Renal pelvis (tissue), 4 donors: Measurements from ENCODE around the gene RGN. TPM values are rescaled to one million over a fixed set of nuclear protein-coding genes. Genes with fewer than 3 reads are reported as not detected.
A peak's percentile ranks its signal among the peaks of the same experiment; 100 is the strongest.
"Not testable (repeated sequence)": the region's sequence is repeated elsewhere in the genome, so short reads cannot be mapped to it uniquely, and the experiment has no call there.

Experiments
- DNase-seq: peaks from one replicate; pipeline ENCODE4 v3.0.0-alpha.2; 2013
- polyA plus RNA-seq, 3 donors: library from polyadenylated mRNA; unstranded; fragments of 120-200 nt; gene quantifications; one replicate each; pipeline ENCODE4 v1.2.1, GENCODE V29; 2013; ENCODE audit not compliant: insufficient read length in 3 of 3

The RGN gene
- polyA plus RNA-seq, 3 donors: 30.7 to 40.1 (median 32.3) TPM

DNA sequence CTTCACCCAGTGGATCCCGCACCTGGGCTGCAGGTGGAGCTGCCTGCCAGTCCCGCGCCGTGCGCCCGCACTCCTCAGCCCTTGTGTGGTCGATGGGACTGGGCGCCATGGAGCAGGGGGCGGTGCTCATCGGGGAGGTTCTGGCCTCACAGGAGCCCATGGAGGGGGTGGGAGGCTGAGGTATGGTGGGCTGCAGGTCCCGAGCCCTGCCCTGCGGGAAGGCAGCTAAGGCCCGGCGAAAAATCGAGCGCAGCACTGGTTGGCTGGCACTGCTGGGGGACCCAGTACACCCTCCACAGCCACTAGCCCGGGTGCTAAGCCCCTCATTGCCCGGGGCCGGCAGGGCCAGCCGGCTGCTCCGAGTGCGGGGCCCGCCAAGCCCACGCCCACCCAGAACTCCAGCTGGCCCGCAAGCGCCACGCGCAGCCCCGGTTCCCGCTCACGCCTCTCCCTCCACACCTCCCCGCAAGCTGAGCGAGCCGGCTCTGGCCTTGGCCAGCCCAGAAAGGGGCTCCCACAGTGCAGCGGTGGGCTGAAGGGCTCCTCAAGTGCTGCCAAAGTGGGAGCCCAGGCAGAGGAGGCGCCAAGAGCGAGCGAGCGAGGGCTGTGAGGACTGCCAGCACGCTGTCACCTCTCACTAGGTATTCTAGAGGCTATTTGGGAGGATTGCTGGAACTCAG lies 32.8 kb downstream of the RGN start:
- DNase-seq: not testable (repeated sequence)

GRCh38 chrX:47112316-47112954 lies 34.2 kb downstream of the RGN start:
- DNase-seq: no peak

GRCh38 chrX:47116551-47117110 lies 38.4 kb downstream of the RGN start:
- DNase-seq: not testable (repeated sequence)

DNA sequence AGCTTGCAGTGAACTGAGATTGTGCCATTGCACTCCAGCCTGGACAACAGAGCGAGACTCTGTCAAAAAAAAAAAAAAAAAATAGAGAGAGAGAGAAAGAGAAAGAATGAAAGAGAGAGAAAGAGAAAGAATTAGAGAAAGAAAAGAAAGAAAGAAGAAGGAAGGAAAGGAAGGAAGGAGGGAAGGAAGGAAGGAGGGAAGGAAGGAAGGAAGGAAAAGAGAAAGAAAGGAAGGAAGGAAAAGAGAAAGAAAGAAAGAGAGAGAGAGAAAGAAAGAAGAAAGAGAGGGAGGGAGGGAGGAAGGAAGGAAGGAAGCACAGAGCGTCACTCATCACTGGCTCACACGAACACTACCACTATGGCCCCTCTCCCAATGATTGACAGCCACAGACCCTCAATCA lies 46.2 kb downstream of the RGN start:
- DNase-seq: not testable (repeated sequence)

GRCh38 chrX:47129157-47129898 lies 51.1 kb downstream of the RGN start:
- DNase-seq: peak; percentile 94

DNA sequence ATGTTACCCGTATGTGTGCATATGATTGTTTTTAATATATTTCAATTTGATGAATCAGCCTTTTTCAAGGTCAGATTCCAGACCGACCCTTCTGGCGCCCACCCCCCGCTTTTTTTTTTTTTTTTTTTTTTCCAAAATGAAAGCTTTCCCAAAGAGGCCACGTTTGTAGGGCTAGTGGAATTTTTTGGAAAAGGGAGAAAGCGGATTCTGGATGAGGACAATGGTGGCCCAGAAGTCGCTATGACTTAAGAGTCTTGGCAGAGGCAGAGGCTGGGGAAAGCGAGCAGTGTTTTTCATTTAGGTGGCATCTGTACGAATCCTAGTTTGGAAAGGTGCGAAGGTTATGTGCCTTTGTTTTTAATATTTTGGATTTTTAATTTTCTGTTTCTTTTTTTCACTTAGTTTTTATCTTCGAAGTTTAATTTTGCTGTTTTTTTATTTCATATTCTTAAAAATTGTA lies 51.7 kb downstream of the RGN start:
- DNase-seq: peak; percentile 2

DNA sequence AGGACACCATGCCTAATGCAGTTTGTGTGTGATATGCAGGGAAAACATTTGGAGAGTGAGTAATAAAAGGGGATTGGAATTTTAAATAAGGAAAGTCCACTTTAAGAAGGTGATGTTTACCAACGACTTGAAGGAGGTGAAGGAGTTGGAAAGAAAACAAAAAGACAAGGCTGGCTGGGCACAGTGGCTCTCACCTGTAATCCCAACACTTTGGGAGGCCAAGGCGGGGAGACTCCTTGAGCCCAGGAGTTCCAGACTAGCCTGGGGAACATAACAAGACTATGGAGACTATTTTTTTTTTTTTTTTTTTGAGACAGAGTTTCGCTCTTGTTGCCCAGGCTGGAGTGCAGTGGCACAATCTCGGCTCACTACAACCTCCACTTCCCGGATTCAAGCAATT lies 55.2 kb downstream of the RGN start:
- DNase-seq: no peak

GRCh38 chrX:47135650-47136049 lies 57.4 kb downstream of the RGN start:
- DNase-seq: not testable (repeated sequence)

DNA sequence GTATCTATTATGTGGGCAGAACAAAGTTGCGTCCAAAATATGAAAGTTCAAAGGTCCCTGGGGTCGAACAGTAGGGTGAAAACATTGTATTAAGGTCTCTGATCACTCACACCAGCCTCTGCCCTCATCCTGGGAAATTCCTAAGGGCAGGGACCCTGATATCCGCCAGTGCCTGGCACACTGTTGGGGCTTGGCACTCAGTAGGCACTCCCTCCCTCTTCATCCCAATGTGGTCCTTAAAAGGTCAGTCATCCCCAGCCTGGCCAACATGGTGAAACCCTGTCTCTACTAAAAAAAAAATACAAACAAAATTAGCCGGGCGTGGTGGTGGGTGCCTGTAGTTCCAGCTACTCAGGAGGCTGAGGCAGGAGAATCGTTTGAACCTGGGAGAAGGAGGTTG lies 59.9 kb downstream of the RGN start:
- no peak for DNase-seq

Other genes with a start within 250 kb of the RGN start
- gene RP2, start 241.4 kb upstream of the RGN start, polyA plus RNA-seq: 10 to 100 TPM; 10.8 to 13.2 (median 12.5) TPM
- 10 to 100 TPM; 23.0 to 27.2 (median 24.3) TPM for gene JADE3, start 166.0 kb upstream of the RGN start, polyA plus RNA-seq
- 100 to 1,000 TPM in 2 of 3 donors, 10 to 100 TPM in 1; 87.1 to 127 (median 119) TPM for gene NDUFB11, start 66.3 kb downstream of the RGN start, polyA plus RNA-seq
- 10 to 100 TPM; 54.5 to 67.8 (median 65.8) TPM for gene RBM10, start 66.8 kb downstream of the RGN start, polyA plus RNA-seq
- 100 to 1,000 TPM; 238 to 317 (median 302) TPM for gene UBA1, start 115.4 kb downstream of the RGN start, polyA plus RNA-seq
- gene CDK16, start 140.2 kb downstream of the RGN start, polyA plus RNA-seq: 100 to 1,000 TPM; 129 to 132 (median 132) TPM
- gene USP11, start 154.6 kb downstream of the RGN start, polyA plus RNA-seq: 100 to 1,000 TPM; 143 to 151 (median 150) TPM